H1 (cell line): ENCODE results near the gene MYOZ2. TPM values are rescaled to one million over a fixed set of nuclear protein-coding genes. Genes with fewer than 3 reads are reported as not detected.

ENCODE experiments used
- CTCF ChIA-PET: fragments of 300-600 bp; sonication (Branson Sonifier 250); formaldehyde crosslinking; loops from one replicate; lab custom pipeline; 2021; ENCODE audit not compliant: partially characterized antibody; lab: Charles Lee
- POLR2A ChIA-PET: fragments of 300-600 bp; sonication (Branson Sonifier 250); formaldehyde crosslinking; loops from one replicate; lab custom pipeline; 2021; ENCODE audit warnings: inconsistent platforms; ENCODE audit not compliant: partially characterized antibody; lab: Charles Lee
- DNase-seq, 2 experiments: peaks; one replicate each; pipeline versions ENCODE4 v3.0.0 to v3.0.0-alpha.2; 2010 to 2022; ENCODE audit warnings: low spot score in 2 of 2, low read depth in 1 of 2, mixed read lengths in 1 of 2
- FAIRE-seq: peaks from 2 replicates; lab custom pipeline; 2011; peaks lifted over from hg19 to GRCh38; lab: Jason Lieb, UNC
- H2AFZ ChIP-seq: 2 replicates; pipeline ENCODE4 v1.8.1; 2012; ENCODE audit warnings: low read length, inconsistent platforms
- H2AK5ac ChIP-seq: 2 replicates; pipeline ENCODE4 v1.6.1; 2013; ENCODE audit warnings: low read depth, low read length
- H2BK120ac ChIP-seq: replicated peaks from 2 replicates; pipeline ENCODE3; 2013; ENCODE audit warnings: low read depth, low read length, inconsistent platforms
- H2BK12ac ChIP-seq: 2 replicates; pipeline ENCODE4 v1.6.1; 2013; ENCODE audit warnings: low read depth, low read length
- H2BK15ac ChIP-seq: 2 replicates; pipeline ENCODE4 v1.6.1; 2013; ENCODE audit warnings: low read length
- H2BK20ac ChIP-seq: 2 replicates; pipeline ENCODE4 v1.6.1; 2013; ENCODE audit warnings: low read length
- H2BK5ac ChIP-seq: 2 replicates; pipeline ENCODE4 v1.6.1; 2013; ENCODE audit warnings: low read depth, low read length
- H3K14ac ChIP-seq: 2 replicates; pipeline ENCODE4 v1.6.1; 2013; ENCODE audit warnings: inconsistent platforms; ENCODE audit not compliant: insufficient read length
- H3K18ac ChIP-seq: 2 replicates; pipeline ENCODE4 v1.6.1; 2013; ENCODE audit warnings: low read length; ENCODE audit errors: extremely low read depth
- H3K23ac ChIP-seq: 2 replicates; pipeline ENCODE4 v1.6.1; 2013; ENCODE audit warnings: inconsistent platforms; ENCODE audit not compliant: insufficient read length
- H3K23me2 ChIP-seq: 2 replicates; pipeline ENCODE4 v1.6.1; 2013; ENCODE audit warnings: low read depth, low read length
- H3K27ac ChIP-seq: 2 replicates; pipeline ENCODE4 v1.6.1; 2011; ENCODE audit warnings: low read depth, low read length, inconsistent platforms
- H3K27me3 ChIP-seq, 4 experiments: replicated peaks in 1 of 4; 1 replicate in 1 of 4; 2 replicates in 3 of 4; pipeline versions ENCODE4 v1.6.1 to v1.8.1; 2011 to 2013; ENCODE audit warnings: low read length in 3 of 4, mild to moderate bottlenecking in 3 of 4, inconsistent platforms in 2 of 4, mixed read lengths in 2 of 4, moderate library complexity in 1 of 4; ENCODE audit not compliant: control insufficient read depth in 3 of 4, insufficient read depth in 3 of 4; ENCODE audit errors: extremely low read depth in 1 of 4
- H3K36me3 ChIP-seq, 4 experiments: 2 replicates each; pipeline versions ENCODE4 v1.6.1 to v1.8.1; 2011 to 2013; ENCODE audit warnings: mild to moderate bottlenecking in 4 of 4, low read length in 3 of 4, moderate library complexity in 2 of 4, control low read depth in 1 of 4, inconsistent platforms in 1 of 4; ENCODE audit not compliant: insufficient read depth in 4 of 4, control insufficient read depth in 2 of 4
- H3K4ac ChIP-seq: replicated peaks from 2 replicates; pipeline ENCODE3; 2013; ENCODE audit warnings: low read length, low read depth, mixed read lengths, inconsistent platforms; ENCODE audit not compliant: insufficient read length
- H3K4me1 ChIP-seq, 4 experiments: replicated peaks in 1 of 4; 1 replicate in 1 of 4; 2 replicates in 3 of 4; pipeline versions ENCODE4 v1.6.1 to v1.8.1; 2011 to 2013; ENCODE audit warnings: low read length in 3 of 4, inconsistent platforms in 2 of 4, mixed read lengths in 1 of 4; ENCODE audit not compliant: insufficient read depth in 4 of 4, control insufficient read depth in 3 of 4
- H3K4me2 ChIP-seq, 2 experiments: 2 replicates each; pipeline versions ENCODE4 v1.6.1 to v1.8.1; 2011 to 2013; ENCODE audit warnings: low read depth in 2 of 2, low read length in 2 of 2, control low read depth in 1 of 2, inconsistent platforms in 1 of 2, mild to moderate bottlenecking in 1 of 2; ENCODE audit not compliant: insufficient read depth in 1 of 2
- H3K4me3 ChIP-seq, 4 experiments: fragments of 200-600, 300-600 bp in 1 of 4; sonication (generic), shearing (Covaris generic), sonication (Bioruptor Twin) in 1 of 4; 2 replicates each; pipeline versions ENCODE4 v1.5.1 to v1.8.1; 2011 to 2016; ENCODE audit warnings: low read length in 4 of 4, low read depth in 3 of 4, control low read depth in 2 of 4, inconsistent platforms in 2 of 4, mild to moderate bottlenecking in 2 of 4, mixed read lengths in 1 of 4, moderate library complexity in 1 of 4; ENCODE audit not compliant: insufficient read depth in 2 of 4; ENCODE audit errors: extremely low read depth in 1 of 4
- H3K56ac ChIP-seq: replicated peaks from 2 replicates; pipeline ENCODE3; 2013; ENCODE audit warnings: low read depth, mild to moderate bottlenecking, mixed read lengths, low read length, inconsistent platforms; ENCODE audit not compliant: insufficient read length
- H3K79me1 ChIP-seq: 2 replicates; pipeline ENCODE4 v1.6.1; 2013; ENCODE audit warnings: low read depth, low read length, control low read depth
- H3K79me2 ChIP-seq, 2 experiments: 2 replicates each; pipeline versions ENCODE4 v1.6.1 to v1.8.1; 2012 to 2013; ENCODE audit warnings: low read length in 2 of 2, mild to moderate bottlenecking in 2 of 2, inconsistent platforms in 1 of 2; ENCODE audit not compliant: insufficient read depth in 2 of 2, control insufficient read depth in 1 of 2
- H3K9ac ChIP-seq, 4 experiments: replicated peaks in 1 of 4; 1 replicate in 1 of 4; 2 replicates in 3 of 4; pipeline versions ENCODE4 v1.6.1 to v1.8.1; 2011 to 2013; ENCODE audit warnings: low read depth in 3 of 4, low read length in 3 of 4, control low read depth in 2 of 4, mild to moderate bottlenecking in 2 of 4, moderate library complexity in 2 of 4, inconsistent platforms in 1 of 4; ENCODE audit errors: extremely low read depth in 1 of 4
- H3K9me3 ChIP-seq, 2 experiments: 2 replicates each; pipeline versions ENCODE4 v1.6.1 to v1.8.1; 2012 to 2013; ENCODE audit warnings: mild to moderate bottlenecking in 2 of 2, moderate library complexity in 2 of 2, control low read depth in 1 of 2, inconsistent platforms in 1 of 2, low read depth in 1 of 2, low read length in 1 of 2, mixed read lengths in 1 of 2; ENCODE audit not compliant: insufficient read depth in 2 of 2
- H4K20me1 ChIP-seq, 2 experiments: replicated peaks in 1 of 2; 2 replicates each; pipeline versions ENCODE3 to v1.8.1; 2011 to 2013; ENCODE audit warnings: inconsistent platforms in 2 of 2, low read length in 2 of 2, mild to moderate bottlenecking in 1 of 2; ENCODE audit not compliant: insufficient read depth in 2 of 2, control insufficient read depth in 1 of 2
- H4K5ac ChIP-seq: 2 replicates; pipeline ENCODE4 v1.6.1; 2013; ENCODE audit warnings: low read length, low read depth, mixed read lengths, inconsistent platforms; ENCODE audit not compliant: insufficient read length
- H4K8ac ChIP-seq: 2 replicates; pipeline ENCODE4 v1.8.0; 2013; ENCODE audit warnings: mild to moderate bottlenecking, moderate library complexity, low read length, inconsistent platforms; ENCODE audit not compliant: insufficient read depth; ENCODE audit errors: extremely low read depth
- H4K91ac ChIP-seq: replicated peaks from 2 replicates; pipeline ENCODE3; 2013; ENCODE audit warnings: low read length, mixed read lengths, inconsistent platforms; ENCODE audit not compliant: insufficient read length
- BACH1 ChIP-seq: IDR thresholded peaks from 2 replicates; pipeline ENCODE4 v1.6.1; 2012; ENCODE audit warnings: low read length, improper control_type of control experiment
- CREB1 ChIP-seq: IDR thresholded peaks from 2 replicates; pipeline ENCODE4 v1.6.1; 2012; ENCODE audit warnings: inconsistent platforms
- EZH2 ChIP-seq: fragments of 200-600 bp; sonication (generic); IDR thresholded peaks from 2 replicates; pipeline ENCODE4 v1.7.1; 2012; ENCODE audit warnings: low read depth, mild to moderate bottlenecking, moderate library complexity, low read length, inconsistent platforms; ENCODE audit not compliant: severe bottlenecking
- HDAC6 ChIP-seq: IDR thresholded peaks from one replicate; pipeline ENCODE4 v1.7.1; 2012; ENCODE audit warnings: low read depth, mild to moderate bottlenecking, inconsistent platforms, low read length, moderate library complexity
- POU5F1 ChIP-seq: IDR thresholded peaks from 2 replicates; pipeline ENCODE4 v1.6.1; 2011; ENCODE audit warnings: low read depth, mild to moderate bottlenecking, low read length, moderate library complexity
- RBBP5 ChIP-seq: IDR thresholded peaks from 2 replicates; pipeline ENCODE4 v1.7.1; 2012; ENCODE audit warnings: low read depth, mild to moderate bottlenecking, inconsistent platforms, low read length, moderate library complexity, borderline replicate concordance
- RFX5 ChIP-seq: IDR thresholded peaks from 2 replicates; pipeline ENCODE4 v1.6.1; 2011; ENCODE audit warnings: low read depth, low read length, improper control_type of control experiment, borderline replicate concordance
- SIX5 ChIP-seq: IDR thresholded peaks from 2 replicates; pipeline ENCODE4 v1.6.1; 2011; ENCODE audit warnings: mild to moderate bottlenecking, low read depth, low read length
- SP2 ChIP-seq: IDR thresholded peaks from 2 replicates; pipeline ENCODE4 v1.6.1; 2012; ENCODE audit warnings: mild to moderate bottlenecking, low read length, inconsistent platforms
- SUZ12 ChIP-seq: fragments of 200-600 bp; sonication (generic); IDR thresholded peaks from 2 replicates; pipeline ENCODE4 v1.6.1; 2012; ENCODE audit warnings: mild to moderate bottlenecking, inconsistent platforms, low read length, moderate library complexity, mixed read lengths
- TAF7 ChIP-seq: optimal IDR thresholded peaks from 2 replicates; pipeline ENCODE3; 2011; ENCODE audit warnings: low read depth, mild to moderate bottlenecking, inconsistent platforms, low read length, moderate library complexity, borderline replicate concordance
- TBP ChIP-seq: IDR thresholded peaks from 2 replicates; pipeline ENCODE4 v1.6.1; 2011; ENCODE audit warnings: low read depth, low read length, improper control_type of control experiment
- WGBS, 2 experiments: shearing (Covaris generic) in 1 of 2; methylation state at CpG; one replicate each; pipeline versions ENCODE4 v1.1.6 to v1.1.7; 2013 to 2015; ENCODE audit warnings: low lambda C conversion rate in 2 of 2, mixed read lengths in 2 of 2, inconsistent platforms in 1 of 2, low coverage in 1 of 2, missing lambda C conversion rate in 1 of 2; ENCODE audit not compliant: insufficient replicate concordance in 2 of 2, insufficient coverage in 1 of 2, insufficient read length in 1 of 2; ENCODE audit errors: extremely low coverage in 1 of 2, missing lambda C conversion rate in 1 of 2; 5-methylcytosine and 5-hydroxymethylcytosine counted together
- long read RNA-seq, 2 experiments: library from RNA in 1 of 2; library from capped mRNA in 1 of 2; stranded (forward); transcript quantifications; one replicate each; pipeline ENCODE4 v2.0.0, GENCODE V29; 2021; ENCODE audit warnings: inconsistent platforms in 1 of 2
- polyA minus RNA-seq, 3 experiments: library from RNA; depleted of rRNA, polyadenylated mRNA; stranded (reverse); fragments of >200 nt; gene quantifications; 1 replicate in 2 of 3; 2 replicates in 1 of 3; pipeline ENCODE4 v1.2.3, GENCODE V29; 2011
- polyA plus RNA-seq, 7 experiments: library from polyadenylated mRNA; depleted of rRNA in 3 of 7; stranded (reverse) in 5 of 7; unstranded in 2 of 7; fragments of >200 nt in 5 of 7; fragments of 200-250 nt in 2 of 7; gene quantifications; 1 replicate in 5 of 7; 2 replicates in 1 of 7; 4 replicates in 1 of 7; pipeline versions ENCODE4 v1.2.1 to v1.2.3, GENCODE V29; 2011 to 2013; ENCODE audit warnings: missing spikeins in 2 of 7, mixed read lengths in 2 of 7
- total RNA-seq: library from RNA; stranded (reverse); fragmentation: NEBNext Ultra II Directional; extraction: Animal tissue kit (Norgen Biotek cat#: 25700); gene quantifications from 2 replicates; pipeline ENCODE4 v1.2.1, GENCODE V29; 2021
- TF ChIP-seq, protein P1 (sequence below): IDR thresholded peaks from 2 replicates; pipeline ENCODE4 v1.6.1; 2012; ENCODE audit warnings: inconsistent platforms

Gene MYOZ2
- total RNA-seq: not detected in 2 replicates
- polyA plus RNA-seq (2011; rRNA removed): not detected in 2 replicates
- polyA plus RNA-seq (2011; cell fraction: cytosol; rRNA removed): not detected
- polyA plus RNA-seq (2011; cell fraction: nucleus; rRNA removed): not detected
- polyA plus RNA-seq (2012, experiment 1 of 2): not detected in 4 replicates
- polyA plus RNA-seq (2012, experiment 2 of 2): not detected
- not detected for polyA plus RNA-seq (2013, experiment 1 of 2)
- not detected for polyA plus RNA-seq (2013, experiment 2 of 2)
- not detected in 2 replicates for polyA minus RNA-seq (2011; rRNA and poly(A)+ RNA removed)
- not detected for polyA minus RNA-seq (2011; cell fraction: cytosol; rRNA and poly(A)+ RNA removed)
- polyA minus RNA-seq (2011; cell fraction: nucleus; rRNA and poly(A)+ RNA removed): not detected
- long read RNA-seq, experiment 1: 0 reads
- long read RNA-seq, experiment 2: 0 reads

DNA sequence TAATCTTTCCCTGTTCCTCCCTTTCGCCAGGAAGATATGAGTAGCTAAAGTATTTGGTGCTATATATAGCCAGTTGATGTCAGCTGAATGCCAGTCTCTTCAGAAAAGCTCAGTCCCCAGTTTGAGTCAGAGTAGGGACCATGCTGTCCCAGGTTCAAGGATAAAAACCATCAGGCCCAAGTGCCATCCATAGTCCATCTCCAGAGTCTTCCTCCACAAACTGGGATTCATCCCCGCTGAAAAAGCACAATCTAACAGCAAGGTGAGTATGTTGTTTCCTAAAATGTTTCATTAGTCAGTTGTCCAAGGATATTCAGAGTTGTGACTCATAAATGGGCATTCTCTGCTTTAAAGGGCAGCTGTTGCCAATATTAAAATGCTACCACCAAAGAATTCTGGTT is at the start of gene MYOZ2:
MYOZ2 (plus strand) TSS at position 112 of the 401 bp plus-strand sequence. CDS start 694 bp downstream, outside the sequence.
- no peak within 1 kb of the TSS for H2BK15ac ChIP-seq
- no peak within 1 kb of the TSS for H2BK12ac ChIP-seq
- H2AFZ ChIP-seq: no peak within 1 kb of the TSS
- no peaks in the 10 kb centered on the region for H4K20me1 ChIP-seq
- no peak within 1 kb of the TSS for H4K5ac ChIP-seq
- H3K79me1 ChIP-seq: no peaks in the 10 kb centered on the region
- ChIA-PET CTCF (interaction anchor here (1.1 to 1.5 kb wide), 2 partner anchors 14 to 28 kb away, joined by 4 to 5 read pairs; no protein-coding TSS in a partner anchor), POLR2A (no interaction called here)
- DNase-seq: no peak
- H3K4ac ChIP-seq: no peak within 1 kb of the TSS
- no peak within 1 kb of the TSS for H4K8ac ChIP-seq
- no peak within 1 kb of the TSS for H3K27ac ChIP-seq
- no peak within 1 kb of the TSS for H2BK120ac ChIP-seq
- no peaks in the 10 kb centered on the region for H3K36me3 ChIP-seq
- no peak within 1 kb of the TSS for H2BK5ac ChIP-seq
- H3K9me3 ChIP-seq: no peaks in the 10 kb centered on the region
- no peak within 1 kb of the TSS for H3K4me2 ChIP-seq
- no peak within 1 kb of the TSS for H3K14ac ChIP-seq
- H4K91ac ChIP-seq: no peak within 1 kb of the TSS
- no peaks in the 10 kb centered on the region for H3K23me2 ChIP-seq
- no peak within 1 kb of the TSS for H2AK5ac ChIP-seq
- no peak within 1 kb of the TSS for H3K4me3 ChIP-seq
- no peak for FAIRE-seq
- no peak within 1 kb of the TSS for H3K23ac ChIP-seq
- H3K18ac ChIP-seq: no peak within 1 kb of the TSS
- no peak within 1 kb of the TSS for H3K9ac ChIP-seq
- H2BK20ac ChIP-seq: no peak within 1 kb of the TSS
- H3K79me2 ChIP-seq: no peaks in the 10 kb centered on the region
- H3K27me3 ChIP-seq: peaks cover 0 to 1% (median 0%) of the 10 kb centered on the region in 4 experiments; a peak in 1 of 7 replicates
- no peak within 1 kb of the TSS for H3K56ac ChIP-seq
- WGBS, 2 experiments: 83% methylated on average over 2 of the region's 2 CpGs; no CpG with 5 or more reads in 1 of the 2 experiments
- no peaks in the 10 kb centered on the region for H3K4me1 ChIP-seq
- TF ChIP-seq POU5F1 (no peak), RFX5 (no peak), SP2 (no peak), TAF7 (no peak), TBP (no peak), HDAC6 (no peak), CREB1 (no peak), EZH2 (no peak), SUZ12 (no peak), BACH1 (no peak), SIX5 (no peak), RBBP5 (no peak)
- TF ChIP-seq, protein P1, sequence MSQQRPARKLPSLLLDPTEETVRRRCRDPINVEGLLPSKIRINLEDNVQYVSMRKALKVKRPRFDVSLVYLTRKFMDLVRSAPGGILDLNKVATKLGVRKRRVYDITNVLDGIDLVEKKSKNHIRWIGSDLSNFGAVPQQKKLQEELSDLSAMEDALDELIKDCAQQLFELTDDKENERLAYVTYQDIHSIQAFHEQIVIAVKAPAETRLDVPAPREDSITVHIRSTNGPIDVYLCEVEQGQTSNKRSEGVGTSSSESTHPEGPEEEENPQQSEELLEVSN: no peak
